GM23248 (cell line): ENCODE data around the gene CIROP.

ENCODE experiments used
- EZH2 ChIP-seq: fragments of 200-600 bp; sonication (generic); IDR thresholded peaks from 2 replicates; pipeline ENCODE4 v1.6.1; 2018; ENCODE audit warnings: antibody characterized with exemption, mild to moderate bottlenecking; ENCODE audit not compliant: insufficient read depth, poor library complexity, severe bottlenecking
- EZH2phosphoT487 ChIP-seq: fragments of 200-600 bp; sonication (generic); IDR thresholded peaks from 2 replicates; pipeline ENCODE4 v1.6.1; 2018; ENCODE audit warnings: antibody characterized with exemption, moderate library complexity, mild to moderate bottlenecking, low read depth; ENCODE audit not compliant: insufficient read depth

- no peak for TF ChIP-seq EZH2
- no peak for TF ChIP-seq EZH2phosphoT487
Observed at GRCh38 chr14:23071921-23072539, 32.8 kb downstream of the CIROP start.
